Panc1 (cell line): ENCODE measurements around the gene GPR25.

Source experiments
- POLR2AphosphoS5 ChIP-seq: IDR thresholded peaks from 2 replicates; pipeline ENCODE4 v1.6.1; 2012; ENCODE audit warnings: mild to moderate bottlenecking, low read depth, low read length, moderate library complexity
- REST ChIP-seq, 2 experiments: IDR thresholded peaks; 2 replicates each; pipeline ENCODE4 v1.6.1; 2011 to 2012; ENCODE audit warnings: low read depth in 2 of 2, control low read depth in 1 of 2, low read length in 1 of 2, mild to moderate bottlenecking in 1 of 2, moderate library complexity in 1 of 2; ENCODE audit not compliant: insufficient read depth in 1 of 2
- TCF7L2 ChIP-seq: IDR thresholded peaks from 2 replicates; pipeline ENCODE4 v1.6.1; 2011; ENCODE audit warnings: mild to moderate bottlenecking, low read depth, low read length, inconsistent platforms
- TF ChIP-seq, protein P1 (sequence below): fragments of 450-650 bp; IDR thresholded peaks from 2 replicates; pipeline ENCODE4 v1.5.1; 2017; ENCODE audit warnings: mild to moderate bottlenecking

- TF ChIP-seq, protein P1, sequence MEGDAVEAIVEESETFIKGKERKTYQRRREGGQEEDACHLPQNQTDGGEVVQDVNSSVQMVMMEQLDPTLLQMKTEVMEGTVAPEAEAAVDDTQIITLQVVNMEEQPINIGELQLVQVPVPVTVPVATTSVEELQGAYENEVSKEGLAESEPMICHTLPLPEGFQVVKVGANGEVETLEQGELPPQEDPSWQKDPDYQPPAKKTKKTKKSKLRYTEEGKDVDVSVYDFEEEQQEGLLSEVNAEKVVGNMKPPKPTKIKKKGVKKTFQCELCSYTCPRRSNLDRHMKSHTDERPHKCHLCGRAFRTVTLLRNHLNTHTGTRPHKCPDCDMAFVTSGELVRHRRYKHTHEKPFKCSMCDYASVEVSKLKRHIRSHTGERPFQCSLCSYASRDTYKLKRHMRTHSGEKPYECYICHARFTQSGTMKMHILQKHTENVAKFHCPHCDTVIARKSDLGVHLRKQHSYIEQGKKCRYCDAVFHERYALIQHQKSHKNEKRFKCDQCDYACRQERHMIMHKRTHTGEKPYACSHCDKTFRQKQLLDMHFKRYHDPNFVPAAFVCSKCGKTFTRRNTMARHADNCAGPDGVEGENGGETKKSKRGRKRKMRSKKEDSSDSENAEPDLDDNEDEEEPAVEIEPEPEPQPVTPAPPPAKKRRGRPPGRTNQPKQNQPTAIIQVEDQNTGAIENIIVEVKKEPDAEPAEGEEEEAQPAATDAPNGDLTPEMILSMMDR, result no peak
- TF ChIP-seq REST (IDR thresholded peaks at IDR 0.05; ENCODE audit: insufficient read depth in 1 of 2, low read depth in 2 of 2, low read length in 1 of 2), result no peak
- no peak for TF ChIP-seq POLR2AphosphoS5
- no peak for TF ChIP-seq TCF7L2
Measured at GRCh38 chr1:200907611-200908097, 34.9 kb downstream of the GPR25 start.
